K562 (cell line): ENCODE data around the gene UHRF1. TPM values are rescaled to one million over a fixed set of nuclear protein-coding genes. Genes with fewer than 3 reads are reported as not detected.
A peak's percentile ranks its signal among the peaks of the same experiment; 100 is the strongest.

Experiments
- CBX3 ChIP-seq, 2 experiments: IDR thresholded peaks; 1 replicate in 1 of 2; 2 replicates in 1 of 2; pipeline ENCODE4 v1.6.1; 2012; ENCODE audit warnings: inconsistent platforms in 2 of 2, low read length in 2 of 2, borderline replicate concordance in 1 of 2, control low read depth in 1 of 2
- COPS2 ChIP-seq: fragments of 450-650 bp; conservative IDR thresholded peaks from 2 replicates; pipeline ENCODE4 v1.6.1; 2016; ENCODE audit warnings: mild to moderate bottlenecking, moderate library complexity
- CSDE1 ChIP-seq, 2 experiments: fragments of 450-650 bp; IDR thresholded peaks; 2 replicates each; pipeline ENCODE4 v1.6.1; 2016; ENCODE audit warnings: mild to moderate bottlenecking in 1 of 2
- ESRRA ChIP-seq: fragments of 450-650 bp; IDR thresholded peaks from 2 replicates; pipeline ENCODE4 v1.6.1; 2014; ENCODE audit warnings: low read depth, mild to moderate bottlenecking, moderate library complexity, borderline replicate concordance
- ETV5 ChIP-seq: sonication (generic); formaldehyde crosslinking; IDR thresholded peaks from 2 replicates; pipeline ENCODE4 v1.4.0; 2020; ENCODE audit warnings: low read depth, mild to moderate bottlenecking, missing genetic modification reagents
- HDAC3 ChIP-seq: fragments of 450-650 bp; IDR thresholded peaks from 2 replicates; pipeline ENCODE4 v1.6.1; 2018; ENCODE audit warnings: borderline replicate concordance, mild to moderate bottlenecking, moderate library complexity; ENCODE audit not compliant: partially characterized antibody
- MYC ChIP-seq, 2 experiments: fragments of 250-450 bp in 1 of 2; sonication (Bioruptor Pico) in 1 of 2; IDR thresholded peaks; 2 replicates each; pipeline versions ENCODE4 v1.5.1 to v1.6.1; 2012 to 2021; ENCODE audit warnings: low read depth in 2 of 2, borderline replicate concordance in 1 of 2, improper control_type of control experiment in 1 of 2, low read length in 1 of 2, mild to moderate bottlenecking in 1 of 2, moderate library complexity in 1 of 2
- STAT5A ChIP-seq: IDR thresholded peaks from 2 replicates; pipeline ENCODE4 v1.6.1; 2012; ENCODE audit warnings: low read length, inconsistent platforms, borderline replicate concordance
- TRIM28 ChIP-seq: fragments of 450-650 bp; IDR thresholded peaks from 2 replicates; pipeline ENCODE4 v1.6.1; 2017
- ZNF77 ChIP-seq: fragments of 250-450 bp; sonication (Bioruptor Pico); IDR thresholded peaks from 2 replicates; pipeline ENCODE4 v1.5.0; 2020
- polyA plus RNA-seq, 8 experiments: library from polyadenylated mRNA; depleted of rRNA in 4 of 8; stranded (reverse) in 5 of 8; unstranded in 3 of 8; fragments of >200 nt; fragmentation: Nextera tagmentation in 2 of 8; fragmentation: Illumina TruSeq in 1 of 8; extraction: Ambion mirVana in 2 of 8; extraction: Trizol in 1 of 8; gene quantifications; 2 replicates each; pipeline versions ENCODE4 v1.2.1 to v1.2.3, GENCODE V29; 2011 to 2014; ENCODE audit warnings: inconsistent platforms in 1 of 8, missing spikeins in 1 of 8
- total RNA-seq, 7 experiments: library from RNA; depleted of rRNA in 6 of 7; stranded (reverse); fragments of >200 nt in 6 of 7; fragmentation: Illumina TruSeq in 2 of 7; extraction: Trizol in 2 of 7; gene quantifications; 2 replicates each; pipeline versions ENCODE4 v1.2.1 to v1.2.3, GENCODE V29; 2011 to 2021; ENCODE audit warnings: low replicate concordance in 1 of 7
- TF ChIP-seq, protein P1 (sequence below): fragments of 450-650 bp; IDR thresholded peaks from 2 replicates; pipeline ENCODE4 v1.6.1; 2016; ENCODE audit warnings: low read depth
- TF ChIP-seq, protein P2 (sequence below): fragments of 250-450 bp; sonication (Bioruptor Pico); IDR thresholded peaks from 2 replicates; pipeline ENCODE4 v1.5.0; 2021
- TF ChIP-seq, protein P3 (sequence below): fragments of 250-450 bp; sonication (Bioruptor Pico); IDR thresholded peaks from 2 replicates; pipeline ENCODE4 v1.5.1; 2021; ENCODE audit warnings: mild to moderate bottlenecking

Gene UHRF1
- total and polyA plus RNA-seq, 9 of the 15 experiments (the other 6 are each of a cell fraction or from before 2014, with no cell fraction given): 6.0 to 101 (median 30.9) TPM

DNA sequence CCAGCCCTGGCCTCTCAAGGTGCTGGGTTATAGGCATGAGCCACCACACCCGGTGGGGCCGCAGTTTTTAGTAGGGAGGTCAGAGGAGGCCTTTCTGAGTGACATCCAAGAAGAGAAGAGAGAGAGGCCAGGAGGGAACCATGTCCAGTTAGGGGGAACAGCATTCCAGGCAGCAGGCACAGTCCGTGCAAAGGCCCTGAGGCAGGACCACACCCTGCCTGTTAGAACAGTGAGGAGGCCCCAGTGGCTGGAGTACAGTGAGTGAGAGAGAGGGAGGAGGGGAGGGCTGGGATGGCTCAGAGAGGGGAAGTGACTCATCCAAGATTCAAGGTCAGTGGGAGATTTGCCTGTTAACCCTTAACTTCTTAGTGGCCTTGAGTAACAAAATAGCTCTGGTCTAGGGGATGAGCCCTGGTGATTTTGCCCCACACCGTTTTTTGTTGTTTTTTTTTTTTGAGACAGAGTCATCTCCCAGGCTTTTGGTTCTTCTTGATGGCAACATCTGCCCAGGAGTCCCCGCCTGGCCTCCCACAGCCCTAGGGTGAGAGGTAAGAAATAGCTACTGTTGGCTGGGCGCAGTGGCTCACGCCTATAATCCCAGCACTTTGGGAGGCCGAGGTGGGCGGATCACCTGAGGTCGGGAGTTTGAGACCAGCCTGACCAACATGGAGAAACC is 39.1 kb upstream of the UHRF1 start (continued):
- TF ChIP-seq, protein P1, sequence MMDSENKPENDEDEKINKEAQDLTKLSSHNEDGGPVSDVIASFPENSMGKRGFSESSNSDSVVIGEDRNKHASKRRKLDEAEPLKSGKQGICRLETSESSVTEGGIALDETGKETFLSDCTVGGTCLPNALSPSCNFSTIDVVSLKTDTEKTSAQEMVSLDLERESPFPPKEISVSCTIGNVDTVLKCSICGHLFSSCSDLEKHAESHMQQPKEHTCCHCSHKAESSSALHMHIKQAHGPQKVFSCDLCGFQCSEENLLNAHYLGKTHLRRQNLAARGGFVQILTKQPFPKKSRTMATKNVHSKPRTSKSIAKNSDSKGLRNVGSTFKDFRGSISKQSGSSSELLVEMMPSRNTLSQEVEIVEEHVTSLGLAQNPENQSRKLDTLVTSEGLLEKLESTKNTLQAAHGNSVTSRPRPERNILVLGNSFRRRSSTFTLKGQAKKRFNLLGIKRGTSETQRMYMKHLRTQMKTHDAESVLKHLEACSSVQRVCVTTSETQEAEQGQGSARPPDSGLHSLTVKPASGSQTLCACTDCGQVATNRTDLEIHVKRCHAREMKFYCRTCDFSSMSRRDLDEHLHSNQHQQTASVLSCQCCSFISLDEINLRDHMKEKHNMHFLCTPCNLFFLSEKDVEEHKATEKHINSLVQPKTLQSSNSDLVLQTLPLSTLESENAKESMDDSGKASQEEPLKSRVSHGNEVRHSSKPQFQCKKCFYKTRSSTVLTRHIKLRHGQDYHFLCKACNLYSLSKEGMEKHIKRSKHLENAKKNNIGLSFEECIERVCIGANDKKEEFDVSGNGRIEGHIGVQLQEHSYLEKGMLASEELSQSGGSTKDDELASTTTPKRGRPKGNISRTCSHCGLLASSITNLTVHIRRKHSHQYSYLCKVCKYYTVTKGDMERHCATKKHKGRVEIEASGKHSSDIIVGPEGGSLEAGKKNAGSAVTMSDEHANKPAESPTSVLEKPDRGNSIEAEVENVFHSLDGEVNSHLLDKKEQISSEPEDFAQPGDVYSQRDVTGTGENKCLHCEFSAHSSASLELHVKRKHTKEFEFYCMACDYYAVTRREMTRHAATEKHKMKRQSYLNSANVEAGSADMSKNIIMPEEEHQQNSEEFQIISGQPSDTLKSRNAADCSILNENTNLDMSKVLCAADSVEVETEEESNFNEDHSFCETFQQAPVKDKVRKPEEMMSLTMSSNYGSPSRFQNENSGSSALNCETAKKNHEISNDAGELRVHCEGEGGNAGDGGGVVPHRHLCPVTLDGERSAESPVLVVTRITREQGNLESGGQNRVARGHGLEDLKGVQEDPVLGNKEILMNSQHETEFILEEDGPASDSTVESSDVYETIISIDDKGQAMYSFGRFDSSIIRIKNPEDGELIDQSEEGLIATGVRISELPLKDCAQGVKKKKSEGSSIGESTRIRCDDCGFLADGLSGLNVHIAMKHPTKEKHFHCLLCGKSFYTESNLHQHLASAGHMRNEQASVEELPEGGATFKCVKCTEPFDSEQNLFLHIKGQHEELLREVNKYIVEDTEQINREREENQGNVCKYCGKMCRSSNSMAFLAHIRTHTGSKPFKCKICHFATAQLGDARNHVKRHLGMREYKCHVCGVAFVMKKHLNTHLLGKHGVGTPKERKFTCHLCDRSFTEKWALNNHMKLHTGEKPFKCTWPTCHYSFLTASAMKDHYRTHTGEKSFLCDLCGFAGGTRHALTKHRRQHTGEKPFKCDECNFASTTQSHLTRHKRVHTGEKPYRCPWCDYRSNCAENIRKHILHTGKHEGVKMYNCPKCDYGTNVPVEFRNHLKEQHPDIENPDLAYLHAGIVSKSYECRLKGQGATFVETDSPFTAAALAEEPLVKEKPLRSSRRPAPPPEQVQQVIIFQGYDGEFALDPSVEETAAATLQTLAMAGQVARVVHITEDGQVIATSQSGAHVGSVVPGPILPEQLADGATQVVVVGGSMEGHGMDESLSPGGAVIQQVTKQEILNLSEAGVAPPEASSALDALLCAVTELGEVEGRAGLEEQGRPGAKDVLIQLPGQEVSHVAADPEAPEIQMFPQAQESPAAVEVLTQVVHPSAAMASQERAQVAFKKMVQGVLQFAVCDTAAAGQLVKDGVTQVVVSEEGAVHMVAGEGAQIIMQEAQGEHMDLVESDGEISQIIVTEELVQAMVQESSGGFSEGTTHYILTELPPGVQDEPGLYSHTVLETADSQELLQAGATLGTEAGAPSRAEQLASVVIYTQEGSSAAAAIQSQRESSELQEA: no peak
- 0 out of 2 replicates have a peak, but pooled peaks have one; percentile 47 for TF ChIP-seq MYC (IDR thresholded peaks at IDR 0.05; ENCODE audit: low read depth, low read length)
- TF ChIP-seq MYC (CRISPR knock-in tag; IDR thresholded peaks at IDR 0.05; ENCODE audit: borderline replicate concordance, low read depth): no peak
- TF ChIP-seq, protein P2, sequence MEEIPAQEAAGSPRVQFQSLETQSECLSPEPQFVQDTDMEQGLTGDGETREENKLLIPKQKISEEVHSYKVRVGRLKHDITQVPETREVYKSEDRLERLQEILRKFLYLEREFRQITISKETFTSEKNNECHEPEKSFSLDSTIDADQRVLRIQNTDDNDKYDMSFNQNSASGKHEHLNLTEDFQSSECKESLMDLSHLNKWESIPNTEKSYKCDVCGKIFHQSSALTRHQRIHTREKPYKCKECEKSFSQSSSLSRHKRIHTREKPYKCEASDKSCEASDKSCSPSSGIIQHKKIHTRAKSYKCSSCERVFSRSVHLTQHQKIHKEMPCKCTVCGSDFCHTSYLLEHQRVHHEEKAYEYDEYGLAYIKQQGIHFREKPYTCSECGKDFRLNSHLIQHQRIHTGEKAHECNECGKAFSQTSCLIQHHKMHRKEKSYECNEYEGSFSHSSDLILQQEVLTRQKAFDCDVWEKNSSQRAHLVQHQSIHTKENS (CRISPR knock-in tag): no peak
- TF ChIP-seq CSDE1 (IDR thresholded peaks at IDR 0.05): no peak
- peak in 1 of 2 experiments; percentile 94; a peak in 2 of 3 replicates for TF ChIP-seq CBX3 (IDR thresholded peaks at IDR 0.05; ENCODE audit: borderline replicate concordance in 1 of 2, low read length in 2 of 2)
- TF ChIP-seq HDAC3: peak; percentile 50
- peak; percentile 100 for TF ChIP-seq ESRRA
- peak; percentile 98 for TF ChIP-seq ETV5 (CRISPR knock-in tag)
- peak; percentile 93 for TF ChIP-seq TRIM28
- no peak for TF ChIP-seq COPS2
- TF ChIP-seq, protein P3, sequence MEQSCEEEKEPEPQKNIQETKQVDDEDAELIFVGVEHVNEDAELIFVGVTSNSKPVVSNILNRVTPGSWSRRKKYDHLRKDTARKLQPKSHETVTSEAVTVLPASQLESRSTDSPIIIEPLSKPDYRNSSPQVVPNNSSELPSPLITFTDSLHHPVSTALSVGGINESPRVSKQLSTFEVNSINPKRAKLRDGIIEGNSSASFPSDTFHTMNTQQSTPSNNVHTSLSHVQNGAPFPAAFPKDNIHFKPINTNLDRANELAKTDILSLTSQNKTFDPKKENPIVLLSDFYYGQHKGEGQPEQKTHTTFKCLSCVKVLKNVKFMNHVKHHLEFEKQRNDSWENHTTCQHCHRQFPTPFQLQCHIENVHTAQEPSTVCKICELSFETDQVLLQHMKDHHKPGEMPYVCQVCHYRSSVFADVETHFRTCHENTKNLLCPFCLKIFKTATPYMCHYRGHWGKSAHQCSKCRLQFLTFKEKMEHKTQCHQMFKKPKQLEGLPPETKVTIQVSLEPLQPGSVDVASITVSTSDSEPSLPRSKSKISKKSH (CRISPR knock-in tag): no peak
- no peak for TF ChIP-seq STAT5A
- no peak for TF ChIP-seq ZNF77 (CRISPR knock-in tag)
